A673 (cell line): ENCODE results near the gene FAM169A. TPM values are rescaled to one million over a fixed set of nuclear protein-coding genes. Genes with fewer than 3 reads are reported as not detected.
"Not testable (repeated sequence)": the region's sequence is repeated elsewhere in the genome, so short reads cannot be mapped to it uniquely, and the experiment has no call there.

ENCODE experiments used
- BruUV-seq: library from RNA; stranded (reverse); fragments of 400-500 nt; replicated peaks from 2 replicates; lab custom pipeline; 2021; lab: Mats Ljungman, UMichigan
- CTCF ChIA-PET: fragments of 300-600 bp; sonication (Branson Sonifier 250); formaldehyde crosslinking; loops from one replicate; lab custom pipeline; 2022; ENCODE audit warnings: antibody characterized with exemption; lab: Charles Lee
- POLR2A ChIA-PET: fragments of 300-600 bp; sonication (Branson Sonifier 250); formaldehyde crosslinking; loops from one replicate; lab custom pipeline; 2022; ENCODE audit warnings: antibody characterized with exemption; ENCODE audit not compliant: low non-redundant PET; lab: Charles Lee
- DNase-seq: peaks from one replicate; pipeline ENCODE4 v3.0.0-alpha.2; 2015; ENCODE audit warnings: low spot score
- H3K27ac ChIP-seq: fragments of 200-600 bp; sonication (generic); 2 replicates; pipeline ENCODE4 v1.5.1; 2016; ENCODE audit warnings: mixed run types, low read depth, mild to moderate bottlenecking, mixed read lengths, antibody characterized with exemption, low read length; ENCODE audit not compliant: poor library complexity, severe bottlenecking
- H3K27me3 ChIP-seq: fragments of 200-600 bp; sonication (generic); replicated peaks from 2 replicates; pipeline ENCODE4 v1.6.1; 2017; ENCODE audit warnings: mixed run types, low read depth, mild to moderate bottlenecking, mixed read lengths, antibody characterized with exemption, low read length; ENCODE audit not compliant: insufficient read depth, poor library complexity
- H3K36me3 ChIP-seq: fragments of 200-600 bp; sonication (generic); 2 replicates; pipeline ENCODE4 v1.6.1; 2016; ENCODE audit warnings: mixed run types, mild to moderate bottlenecking, mixed read lengths, antibody characterized with exemption, low read length; ENCODE audit not compliant: insufficient read depth, poor library complexity, severe bottlenecking
- H3K4me1 ChIP-seq: fragments of 200-600 bp; sonication (generic); 2 replicates; pipeline ENCODE4 v1.6.1; 2017; ENCODE audit warnings: mixed run types, mild to moderate bottlenecking, mixed read lengths, antibody characterized with exemption, low read length; ENCODE audit not compliant: insufficient read depth, poor library complexity, severe bottlenecking
- H3K4me3 ChIP-seq: fragments of 200-600 bp; sonication (generic); 2 replicates; pipeline ENCODE4 v1.5.1; 2016; ENCODE audit warnings: low read depth, mixed run types, mild to moderate bottlenecking, mixed read lengths, low read length; ENCODE audit not compliant: poor library complexity, severe bottlenecking
- H3K9me3 ChIP-seq: fragments of 200-600 bp; sonication (generic); 2 replicates; pipeline ENCODE4 v1.6.1; 2016; ENCODE audit warnings: mixed run types, low read depth, mild to moderate bottlenecking, mixed read lengths, antibody characterized with exemption, low read length; ENCODE audit not compliant: poor library complexity, severe bottlenecking
- EZH2 ChIP-seq: fragments of 200-600 bp; sonication (generic); IDR thresholded peaks from 2 replicates; pipeline ENCODE4 v1.6.1; 2017; ENCODE audit warnings: borderline replicate concordance, low read depth, mild to moderate bottlenecking, mixed read lengths, antibody characterized with exemption, low read length; ENCODE audit not compliant: poor library complexity, severe bottlenecking
- intact Hi-C: fragments of 100-400 bp; cut with micrococcal nuclease; formaldehyde crosslinking; loops from one replicate; pipeline ENCODE4 v1.10.0; 2022; ENCODE audit not compliant: unreplicated experiment
- total RNA-seq: library from RNA; stranded (reverse); gene quantifications from 2 replicates; pipeline ENCODE4 v1.2.3, GENCODE V29; 2021
- TF ChIP-seq, protein P1 (sequence below): fragments of 300-800, 200-600 bp; sonication (generic); conservative IDR thresholded peaks from 2 replicates; pipeline ENCODE4 v1.5.1; 2017; ENCODE audit warnings: low read depth, mild to moderate bottlenecking, antibody characterized with exemption, low read length, moderate library complexity, mixed read lengths

Gene FAM169A
- total RNA-seq, 1 experiment from 2014 or later, result 10.5 TPM

DNA sequence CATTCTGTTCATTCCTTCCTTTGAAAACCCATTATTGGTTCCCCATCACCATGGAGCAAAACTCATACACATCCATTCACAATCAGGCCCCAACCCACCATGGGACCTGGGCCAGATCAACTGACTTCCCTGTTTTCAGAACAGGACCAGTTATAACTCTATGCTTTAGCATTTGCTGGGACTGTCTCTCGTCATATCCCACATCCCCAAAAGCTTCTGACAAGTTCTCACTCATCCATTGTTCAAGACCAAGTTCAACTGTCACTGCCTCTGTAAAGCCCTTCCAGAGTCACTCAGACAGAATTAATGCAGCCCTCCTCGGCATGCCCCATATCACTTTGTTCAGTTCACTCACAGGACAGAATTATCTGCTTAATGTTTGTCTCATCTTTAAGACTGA lies 4.0 kb downstream of the FAM169A start:
- no peaks in the 10 kb centered on the region for H3K9me3 ChIP-seq
- TF ChIP-seq, protein P1, sequence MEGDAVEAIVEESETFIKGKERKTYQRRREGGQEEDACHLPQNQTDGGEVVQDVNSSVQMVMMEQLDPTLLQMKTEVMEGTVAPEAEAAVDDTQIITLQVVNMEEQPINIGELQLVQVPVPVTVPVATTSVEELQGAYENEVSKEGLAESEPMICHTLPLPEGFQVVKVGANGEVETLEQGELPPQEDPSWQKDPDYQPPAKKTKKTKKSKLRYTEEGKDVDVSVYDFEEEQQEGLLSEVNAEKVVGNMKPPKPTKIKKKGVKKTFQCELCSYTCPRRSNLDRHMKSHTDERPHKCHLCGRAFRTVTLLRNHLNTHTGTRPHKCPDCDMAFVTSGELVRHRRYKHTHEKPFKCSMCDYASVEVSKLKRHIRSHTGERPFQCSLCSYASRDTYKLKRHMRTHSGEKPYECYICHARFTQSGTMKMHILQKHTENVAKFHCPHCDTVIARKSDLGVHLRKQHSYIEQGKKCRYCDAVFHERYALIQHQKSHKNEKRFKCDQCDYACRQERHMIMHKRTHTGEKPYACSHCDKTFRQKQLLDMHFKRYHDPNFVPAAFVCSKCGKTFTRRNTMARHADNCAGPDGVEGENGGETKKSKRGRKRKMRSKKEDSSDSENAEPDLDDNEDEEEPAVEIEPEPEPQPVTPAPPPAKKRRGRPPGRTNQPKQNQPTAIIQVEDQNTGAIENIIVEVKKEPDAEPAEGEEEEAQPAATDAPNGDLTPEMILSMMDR, result no peak
- TF ChIP-seq EZH2, result no peak
- H3K36me3 ChIP-seq, result no peaks in the 10 kb centered on the region
- BruUV-seq, result no TSS peak
- ChIA-PET CTCF (no interaction called here), POLR2A (no interaction called here)
- H3K27me3 ChIP-seq, result peaks cover 2% of the 10 kb centered on the region
- no peak overlapping the region for H3K27ac ChIP-seq
- no peak overlapping the region for H3K4me3 ChIP-seq
- no peak for DNase-seq
- intact Hi-C loops, result no loop called here
- H3K4me1 ChIP-seq, result peaks cover 4% of the 10 kb centered on the region

DNA sequence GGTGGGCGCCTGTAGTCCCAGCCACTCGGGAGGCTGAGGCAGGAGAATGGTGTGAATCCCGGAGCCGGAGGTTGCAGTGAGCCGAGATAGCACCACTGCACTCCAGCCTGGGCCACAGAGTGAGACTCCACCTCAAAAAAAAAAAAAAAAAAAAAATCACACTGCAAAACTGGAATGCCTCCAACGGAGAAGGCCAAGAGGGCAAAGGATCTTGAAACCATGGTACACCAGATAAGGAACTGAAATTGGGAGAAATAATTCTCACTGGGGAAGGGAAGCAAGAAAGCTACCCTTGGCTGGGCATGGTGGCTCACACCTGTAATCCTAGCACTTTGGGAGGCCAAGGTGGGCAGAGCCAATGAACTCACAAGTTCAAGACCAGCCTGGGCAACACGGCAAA lies 9.2 kb downstream of the FAM169A start:
- CTCF ChIA-PET, H3K4me1 ChIP-seq, intact Hi-C loops, H3K36me3 ChIP-seq, DNase-seq, H3K27me3 ChIP-seq, H3K4me3 ChIP-seq, BruUV-seq, POLR2A ChIA-PET, H3K9me3 ChIP-seq, H3K27ac ChIP-seq: not testable (repeated sequence)

DNA sequence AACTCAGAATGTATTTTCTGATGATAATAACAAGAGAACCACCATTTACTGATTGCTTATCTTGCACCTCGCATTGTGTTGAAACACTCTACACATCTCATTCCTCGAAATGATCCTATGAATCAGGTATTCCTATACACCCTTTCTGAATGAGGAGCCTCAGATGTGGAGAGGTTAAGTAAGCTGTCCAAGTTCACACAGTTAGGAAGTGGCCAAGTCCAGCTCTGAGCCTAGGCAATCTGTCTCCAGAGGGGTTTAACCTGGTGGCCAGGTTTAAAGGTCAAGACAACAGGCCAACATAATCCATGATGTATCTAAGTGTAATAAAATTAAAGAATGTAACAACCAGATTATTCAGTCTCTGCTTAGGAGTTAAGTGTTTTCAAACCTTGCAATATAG lies 12.9 kb downstream of the FAM169A start:
- ChIA-PET POLR2A (no interaction called here), CTCF (no interaction called here)
- Histone ChIP-seq H3K4me3 (no peak overlapping the region), H3K27ac (no peak overlapping the region), H3K36me3 (no peaks in the 10 kb centered on the region), H3K9me3 (peaks cover 10% of the 10 kb centered on the region), H3K4me1 (peaks cover 8% of the 10 kb centered on the region), H3K27me3 (no peaks in the 10 kb centered on the region)
- DNase-seq, result no peak
- no peak for TF ChIP-seq EZH2
- TF ChIP-seq, protein P1, result no peak
- intact Hi-C loops, result no loop called here
- BruUV-seq, result no TSS peak

DNA sequence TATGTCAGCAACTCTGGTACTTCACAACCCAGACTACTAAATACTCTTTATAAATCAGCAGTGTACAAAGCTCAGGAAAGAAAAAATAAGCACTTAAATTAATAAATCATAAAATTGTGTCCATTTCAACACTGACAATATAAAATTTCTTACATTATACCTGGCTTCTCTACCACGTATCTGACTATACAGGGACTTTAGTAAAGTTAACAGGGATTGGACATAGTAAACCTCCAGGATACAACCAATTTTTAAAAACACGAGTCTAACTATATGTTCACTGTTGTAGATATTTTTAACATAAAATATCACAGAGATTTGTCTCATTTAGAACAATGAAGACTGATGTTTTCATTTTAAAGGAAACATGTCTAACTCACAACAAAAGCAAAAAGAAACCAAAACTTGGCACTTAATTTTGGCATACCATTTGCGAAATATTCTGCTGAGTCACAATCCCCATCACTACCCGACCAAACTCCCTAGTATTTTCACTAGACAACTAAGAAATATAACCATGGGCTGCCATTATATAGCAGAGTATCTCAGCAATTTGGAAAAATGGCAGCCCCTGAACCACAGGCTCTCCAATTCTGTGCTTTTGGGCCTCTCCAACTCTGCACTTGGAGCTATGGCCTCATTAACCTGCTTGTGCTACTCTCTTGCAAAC lies 14.4 kb downstream of the FAM169A start:
- H3K36me3 ChIP-seq, result no peaks in the 10 kb centered on the region
- peak overlapping the region; percentile 20 for H3K27ac ChIP-seq
- ChIA-PET POLR2A (no interaction called here), CTCF (no interaction called here)
- DNase-seq, result no peak
- TF ChIP-seq, protein P1, result no peak
- no peak for TF ChIP-seq EZH2
- no peak overlapping the region for H3K4me3 ChIP-seq
- no peaks in the 10 kb centered on the region for H3K27me3 ChIP-seq
- peaks cover 8% of the 10 kb centered on the region for H3K4me1 ChIP-seq
- intact Hi-C loops, result no loop called here
- peaks cover 10% of the 10 kb centered on the region for H3K9me3 ChIP-seq
- no TSS peak for BruUV-seq
